DND-41 (cell line): ENCODE data around the gene PRELID1.

Source experiments
- CTCF ChIP-seq: IDR thresholded peaks from 2 replicates; pipeline ENCODE4 v1.5.1; 2012; ENCODE audit warnings: borderline replicate concordance, low read length, moderate library complexity, mild to moderate bottlenecking; ENCODE audit not compliant: poor library complexity, severe bottlenecking; ENCODE audit errors: extremely low read depth
- EZH2 ChIP-seq: IDR thresholded peaks from 3 replicates; pipeline ENCODE4 v1.6.1; 2012; ENCODE audit warnings: borderline replicate concordance, low read depth, mild to moderate bottlenecking, moderate library complexity, low read length, inconsistent platforms; ENCODE audit not compliant: severe bottlenecking

- no peak for TF ChIP-seq CTCF
- TF ChIP-seq EZH2: no peak
Observed at GRCh38 chr5:177350776-177351391, 47.3 kb downstream of the PRELID1 start.
